GM18526 (cell line): ENCODE measurements around the gene RAB11FIP3.
A peak's percentile ranks its signal among the peaks of the same experiment; 100 is the strongest.

Experiments
- POLR2A ChIP-seq: IDR thresholded peaks from 3 replicates; pipeline ENCODE4 v1.6.1; 2011; ENCODE audit not compliant: insufficient read length; ENCODE audit errors: extremely low read depth

Gene RAB11FIP3

DNA sequence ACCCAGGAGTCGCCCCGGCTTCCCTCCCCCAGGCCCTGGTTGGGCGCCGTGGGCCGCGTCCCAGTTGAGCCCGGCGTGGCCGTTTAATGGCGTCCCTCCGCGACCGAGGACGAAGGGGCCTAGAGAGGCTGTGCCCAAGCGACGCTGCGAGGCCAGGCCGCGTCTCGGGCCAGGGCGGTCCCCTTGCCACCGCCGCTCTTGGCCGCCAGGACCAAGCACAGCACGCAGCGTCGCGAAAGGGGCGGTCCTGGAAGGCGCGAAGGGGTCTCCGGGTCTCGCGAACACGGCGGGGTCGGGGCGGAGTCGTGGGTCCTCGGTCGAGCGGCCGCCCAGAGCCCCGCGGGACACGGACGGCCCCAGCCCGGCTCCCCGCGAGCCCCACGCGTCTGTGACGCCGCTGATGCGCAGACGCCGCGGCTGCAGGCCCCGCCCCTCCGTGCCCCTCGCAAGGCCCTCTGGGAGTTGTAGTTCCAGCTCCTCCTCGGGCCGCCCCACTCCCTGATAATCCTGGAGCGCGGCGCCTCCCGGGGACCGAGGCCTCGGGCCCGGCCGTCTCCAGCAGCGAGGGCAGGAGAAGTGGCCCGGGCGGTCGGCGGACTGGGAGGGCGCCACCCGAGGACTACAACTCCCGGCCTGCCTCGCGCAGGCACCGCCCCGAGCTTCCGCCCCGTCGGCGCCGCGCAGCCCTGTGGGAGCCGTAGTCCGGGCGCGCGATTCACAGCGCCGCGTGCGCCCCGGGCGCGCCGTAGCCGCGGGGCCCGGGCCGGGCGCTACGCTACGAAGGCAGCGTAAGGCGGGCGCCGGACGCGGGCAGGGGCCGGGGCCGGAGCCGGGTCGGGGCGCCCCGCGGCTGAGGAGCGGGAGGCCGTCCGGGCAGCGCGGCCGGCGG lies 101.8 kb downstream of the RAB11FIP3 start, which contains the start of gene CAPN15:
TSS of gene CAPN15 (plus strand) at position 698 of the 889 bp plus-strand sequence. CDS start 19,127 bp downstream, outside the sequence.
- TF ChIP-seq POLR2A = peak; percentile 66

DNA sequence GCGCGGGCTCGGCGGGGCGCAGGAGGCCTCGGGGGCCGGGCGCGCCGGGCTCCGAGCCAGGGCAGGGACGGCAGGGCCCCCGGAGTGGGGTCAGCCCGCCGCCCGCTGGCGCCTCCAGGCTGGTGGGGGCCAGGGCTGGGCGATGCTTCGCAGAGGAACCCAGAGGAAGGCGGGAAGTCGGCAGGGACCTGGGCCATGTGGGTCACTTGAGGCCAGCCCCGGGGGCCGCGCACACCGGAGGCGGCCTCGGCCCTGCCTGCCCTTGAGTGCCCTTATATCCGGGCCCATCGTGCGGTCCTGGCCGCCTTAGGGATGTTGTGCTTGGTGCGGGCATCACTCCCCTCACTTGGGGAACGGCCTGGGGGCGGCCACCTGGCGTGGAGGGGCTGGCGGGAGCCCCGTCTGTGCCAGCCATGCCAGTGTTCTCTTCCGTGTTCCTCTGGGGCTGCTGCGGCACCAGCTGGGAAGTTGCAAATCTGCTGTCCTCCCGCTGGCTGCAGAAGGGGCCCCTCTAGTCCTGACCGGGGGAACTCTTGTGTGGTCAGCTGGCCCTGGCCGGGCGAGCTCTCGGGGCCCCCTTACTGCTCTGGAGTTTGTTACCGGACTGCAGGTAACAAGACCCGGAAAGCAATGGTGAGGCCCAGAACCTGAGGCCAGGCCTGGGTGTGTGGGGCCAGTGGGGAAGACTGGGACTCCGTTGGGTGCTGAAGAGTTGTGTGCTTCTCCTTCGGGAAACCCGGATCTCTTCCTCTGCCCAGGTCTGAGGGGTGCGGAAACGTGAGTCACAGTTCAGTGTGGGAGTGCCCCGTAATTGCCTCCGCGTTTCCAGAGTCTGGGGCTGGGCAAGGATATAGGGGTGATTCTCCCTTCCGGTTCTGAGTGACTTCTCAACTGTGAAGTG lies 102.9 kb downstream of the RAB11FIP3 start:
- TF ChIP-seq POLR2A = peak; percentile 5

DNA sequence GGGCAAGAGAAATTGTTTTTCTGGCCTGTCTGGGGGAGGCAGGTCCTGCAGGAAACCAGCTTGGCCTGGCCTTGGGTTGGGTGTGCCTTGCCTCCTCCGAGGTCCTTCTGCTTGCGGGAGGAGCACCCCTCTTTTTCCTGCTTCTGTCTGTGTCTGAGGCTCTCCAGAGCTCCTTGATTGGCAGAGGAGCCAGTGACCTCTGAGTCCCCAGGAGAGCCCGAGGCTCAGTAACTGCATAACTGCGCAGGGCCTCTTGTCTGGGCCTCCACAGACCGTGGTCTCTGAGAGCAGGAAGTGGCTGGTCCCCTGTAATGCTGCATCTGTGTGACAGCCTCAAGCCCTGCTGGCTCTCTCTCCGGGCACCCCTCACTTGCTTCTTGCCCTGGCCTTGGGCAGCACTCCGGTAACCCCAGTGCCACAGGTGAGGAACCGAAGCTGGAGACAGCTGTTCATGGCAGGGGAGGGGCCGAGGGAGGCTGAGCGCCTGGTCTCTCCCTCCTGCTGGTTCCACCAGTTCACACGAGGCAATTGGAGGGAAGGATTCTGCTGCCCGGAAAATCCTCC lies 103.6 kb downstream of the RAB11FIP3 start:
- no peak for TF ChIP-seq POLR2A

DNA sequence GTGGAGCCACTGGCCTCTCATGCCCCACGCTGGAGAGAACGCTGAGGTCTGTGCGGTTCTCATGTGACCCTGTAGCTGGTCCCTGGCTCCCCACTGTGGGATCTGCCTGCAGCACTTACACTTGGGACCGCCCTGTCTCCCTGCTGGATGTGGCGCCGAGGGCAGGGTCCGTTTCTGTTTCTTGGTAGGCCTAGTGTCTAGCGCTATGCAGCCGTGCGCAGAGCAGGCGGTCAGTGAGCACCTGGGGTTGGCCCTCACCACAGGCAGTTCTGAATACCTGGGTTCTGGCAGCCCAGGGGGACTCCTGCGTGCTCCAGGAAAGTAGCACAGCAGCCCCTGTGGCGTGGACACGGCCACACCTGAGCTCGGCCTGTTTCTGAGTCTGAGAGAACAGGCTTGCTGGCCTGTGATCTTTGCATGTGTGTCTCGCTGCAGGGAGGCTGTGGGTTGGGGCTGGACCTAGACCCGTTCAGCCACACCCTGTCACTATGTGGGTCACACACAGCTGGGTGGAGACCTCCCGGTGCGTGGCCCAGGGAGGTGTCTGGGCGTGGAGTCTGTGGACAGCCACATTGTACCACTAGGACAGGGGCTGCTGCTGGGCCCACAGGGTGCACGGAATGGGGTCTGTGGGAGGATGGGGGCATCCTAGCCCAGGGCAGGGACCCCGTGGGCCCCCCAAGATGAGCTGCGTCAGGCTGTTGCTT lies 104.8 kb downstream of the RAB11FIP3 start:
- no peak for TF ChIP-seq POLR2A

DNA sequence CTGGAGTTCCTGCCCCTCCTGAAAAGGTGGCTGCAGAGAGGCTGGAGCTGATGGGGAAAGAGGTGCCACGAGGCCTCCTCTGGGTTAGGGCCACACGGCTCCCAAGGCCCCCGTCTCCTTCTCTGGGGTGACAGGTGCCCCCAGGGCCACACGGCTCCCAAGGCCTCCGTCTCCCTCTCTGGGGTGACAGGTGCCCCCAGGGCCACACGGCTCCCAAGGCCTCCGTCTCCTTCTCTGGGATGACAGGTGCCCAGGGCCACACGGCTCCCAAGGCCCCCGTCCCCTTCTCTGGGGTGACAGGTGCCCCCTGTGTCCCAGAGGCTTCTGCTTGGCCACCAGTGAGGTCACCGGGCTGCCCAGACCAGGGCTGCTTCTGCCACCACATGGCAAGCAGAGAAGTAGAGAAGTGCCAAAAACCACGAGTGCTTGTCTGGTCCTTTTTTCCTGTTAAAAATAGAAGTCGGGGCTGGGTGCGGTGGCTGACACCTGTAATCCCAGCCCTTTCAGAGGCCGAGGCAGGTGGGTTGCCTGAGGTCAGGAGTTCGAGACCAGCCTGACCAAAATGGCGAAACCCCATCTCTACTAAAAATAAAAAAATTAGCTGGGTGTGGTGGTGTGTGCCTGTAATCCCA lies 106.2 kb downstream of the RAB11FIP3 start:
- no peak for TF ChIP-seq POLR2A

DNA sequence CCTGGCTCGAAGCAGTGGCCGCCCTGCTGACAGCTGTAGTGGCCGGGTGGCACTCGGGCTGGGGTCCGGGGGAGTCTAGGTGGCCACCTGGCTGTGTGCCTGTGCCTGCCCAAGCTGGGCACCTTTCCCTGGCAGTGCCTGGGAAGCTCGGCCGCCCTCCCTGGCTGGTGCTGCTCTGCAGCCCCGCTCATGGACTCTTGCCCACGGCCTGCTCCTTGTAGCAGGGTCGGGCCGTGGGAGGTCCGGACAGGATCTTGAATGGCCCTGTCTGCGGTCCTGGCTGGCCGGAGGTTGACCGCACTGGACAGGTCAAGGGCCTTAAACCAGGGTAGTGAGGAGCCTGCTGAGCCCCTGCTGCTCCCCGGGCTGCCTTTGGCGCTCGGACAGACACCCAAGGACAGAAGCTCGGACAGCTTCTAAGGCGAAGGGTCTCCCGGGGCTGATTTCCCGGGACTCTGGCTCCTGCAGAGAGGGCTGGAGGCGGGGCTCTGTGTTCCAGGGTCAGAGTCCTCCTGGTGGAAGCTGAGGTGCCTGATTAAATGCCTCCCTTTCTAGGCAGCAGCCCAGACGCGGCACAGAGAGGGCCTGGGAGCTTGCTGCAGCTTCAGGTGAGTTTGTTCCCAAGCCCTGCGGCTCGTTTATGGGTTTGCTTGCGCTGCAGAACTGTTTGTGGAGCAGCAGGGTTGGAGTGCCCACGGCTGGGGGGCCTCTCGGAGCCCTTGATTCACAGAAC lies 108.1 kb downstream of the RAB11FIP3 start:
- TF ChIP-seq POLR2A = no peak

DNA sequence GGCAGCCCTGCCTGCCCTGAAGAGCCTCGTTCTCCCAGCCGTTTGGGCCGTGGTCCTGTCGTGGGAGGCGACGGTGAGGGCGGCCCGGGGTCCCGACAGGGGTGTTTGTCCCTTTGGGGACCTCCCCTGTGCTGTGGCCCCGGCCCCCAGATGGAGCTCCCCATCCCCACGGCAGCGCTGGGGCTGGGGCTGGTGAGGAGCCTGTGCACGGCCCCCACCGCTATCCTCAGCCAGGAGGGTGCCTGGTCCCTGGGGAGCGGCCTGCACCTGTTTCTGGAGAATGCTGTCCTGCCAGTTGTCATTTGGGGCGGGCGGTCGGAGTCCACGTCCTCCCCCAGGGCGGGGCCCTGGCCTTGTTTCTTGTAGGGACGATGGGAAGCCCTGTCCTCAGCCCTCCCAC lies 108.7 kb downstream of the RAB11FIP3 start:
- TF ChIP-seq POLR2A = no peak

DNA sequence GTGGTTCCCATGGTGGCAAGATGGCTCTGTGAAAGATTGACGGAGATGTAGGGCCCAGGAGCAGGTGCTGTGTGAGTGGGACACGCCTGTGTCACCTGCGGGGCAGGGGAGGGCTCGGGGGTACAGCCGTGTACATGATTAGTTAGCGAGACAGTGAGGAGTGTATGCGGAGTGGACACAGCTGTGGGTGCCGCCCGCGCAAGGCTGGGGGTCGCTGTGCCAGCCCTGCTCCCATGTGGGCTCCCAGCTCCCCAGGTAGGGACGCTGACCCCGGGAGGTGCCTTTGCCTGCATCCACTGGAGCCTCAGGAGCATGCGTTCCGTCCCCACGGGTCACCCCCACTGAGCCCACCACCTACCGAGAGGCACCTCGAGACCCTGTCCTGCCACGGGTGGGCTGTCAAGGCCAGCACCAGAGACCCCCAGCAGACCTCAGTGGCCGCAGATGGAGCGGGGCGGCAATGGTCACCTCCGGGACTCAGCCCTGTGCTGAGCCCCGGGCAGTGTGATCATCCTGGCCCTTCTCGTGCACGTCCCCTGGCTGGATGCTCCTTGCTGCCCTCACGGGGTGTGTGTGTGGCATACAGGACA lies 109.5 kb downstream of the RAB11FIP3 start:
- no peak for TF ChIP-seq POLR2A

DNA sequence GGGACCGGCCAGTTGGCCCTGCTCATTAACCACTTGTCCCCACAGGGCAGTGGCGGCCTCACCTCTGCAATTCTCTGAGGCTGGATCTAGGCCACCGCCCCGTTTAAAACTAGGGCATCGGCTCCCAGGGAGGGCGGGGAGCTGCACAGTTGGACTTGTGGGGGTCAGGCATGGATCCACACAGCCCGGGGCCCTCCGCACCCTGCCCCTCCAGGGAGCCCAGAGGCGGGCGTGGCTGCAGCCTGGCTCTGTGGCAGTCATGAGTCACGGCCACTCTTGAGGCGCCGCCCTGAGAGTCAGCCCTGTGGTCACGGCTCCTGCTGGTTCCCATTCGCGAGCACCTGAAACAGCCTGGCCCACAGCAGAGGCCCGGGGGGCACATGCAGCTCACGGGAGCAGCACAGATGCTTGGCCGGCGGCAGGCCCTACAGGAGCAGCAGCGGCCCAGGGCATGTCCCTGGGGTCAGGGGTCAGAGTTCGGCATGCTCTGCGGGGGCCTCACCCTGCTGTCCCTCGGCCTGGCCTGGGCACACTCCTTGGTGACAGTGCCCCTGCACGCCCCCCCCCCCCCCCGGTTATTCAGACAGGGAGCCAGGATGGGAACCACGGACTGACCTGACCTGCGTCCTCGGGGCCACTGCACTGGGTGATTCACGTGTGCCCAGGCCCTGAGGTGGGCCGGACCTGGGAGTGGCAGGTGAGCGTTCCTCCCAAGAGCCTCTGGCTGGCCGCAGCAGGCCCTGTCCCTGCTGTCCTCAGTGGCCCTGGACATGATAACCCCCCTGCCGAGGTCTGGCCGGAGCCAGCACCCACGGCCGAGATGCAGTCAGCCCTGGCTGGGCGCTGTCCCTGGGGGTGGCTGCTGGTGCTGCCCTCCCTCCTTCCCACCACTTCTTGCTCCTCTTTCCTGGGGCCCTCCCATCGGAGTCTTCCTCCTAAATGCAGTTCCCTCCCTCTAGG lies 110.3 kb downstream of the RAB11FIP3 start:
- TF ChIP-seq POLR2A = no peak

DNA sequence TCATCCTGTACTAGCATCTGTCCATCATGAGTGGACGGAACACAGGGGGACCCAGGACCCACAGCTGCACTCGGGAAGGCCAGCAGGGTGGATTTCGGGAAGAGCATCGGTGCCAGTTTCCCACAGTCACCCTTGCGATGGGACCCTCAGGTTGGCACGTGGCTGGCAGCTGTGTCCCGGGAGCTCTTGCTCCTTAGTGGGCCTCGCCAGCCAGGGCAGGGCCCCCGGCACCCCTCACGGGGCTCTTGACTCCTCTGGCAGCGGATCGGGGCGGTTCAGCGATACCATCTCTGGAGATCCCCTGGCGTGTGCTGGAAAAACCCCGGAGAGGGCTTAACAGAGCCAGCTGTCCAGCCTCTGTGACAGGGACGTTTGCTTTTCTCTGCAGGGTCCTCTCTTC lies 111.3 kb downstream of the RAB11FIP3 start:
- TF ChIP-seq POLR2A = no peak

DNA sequence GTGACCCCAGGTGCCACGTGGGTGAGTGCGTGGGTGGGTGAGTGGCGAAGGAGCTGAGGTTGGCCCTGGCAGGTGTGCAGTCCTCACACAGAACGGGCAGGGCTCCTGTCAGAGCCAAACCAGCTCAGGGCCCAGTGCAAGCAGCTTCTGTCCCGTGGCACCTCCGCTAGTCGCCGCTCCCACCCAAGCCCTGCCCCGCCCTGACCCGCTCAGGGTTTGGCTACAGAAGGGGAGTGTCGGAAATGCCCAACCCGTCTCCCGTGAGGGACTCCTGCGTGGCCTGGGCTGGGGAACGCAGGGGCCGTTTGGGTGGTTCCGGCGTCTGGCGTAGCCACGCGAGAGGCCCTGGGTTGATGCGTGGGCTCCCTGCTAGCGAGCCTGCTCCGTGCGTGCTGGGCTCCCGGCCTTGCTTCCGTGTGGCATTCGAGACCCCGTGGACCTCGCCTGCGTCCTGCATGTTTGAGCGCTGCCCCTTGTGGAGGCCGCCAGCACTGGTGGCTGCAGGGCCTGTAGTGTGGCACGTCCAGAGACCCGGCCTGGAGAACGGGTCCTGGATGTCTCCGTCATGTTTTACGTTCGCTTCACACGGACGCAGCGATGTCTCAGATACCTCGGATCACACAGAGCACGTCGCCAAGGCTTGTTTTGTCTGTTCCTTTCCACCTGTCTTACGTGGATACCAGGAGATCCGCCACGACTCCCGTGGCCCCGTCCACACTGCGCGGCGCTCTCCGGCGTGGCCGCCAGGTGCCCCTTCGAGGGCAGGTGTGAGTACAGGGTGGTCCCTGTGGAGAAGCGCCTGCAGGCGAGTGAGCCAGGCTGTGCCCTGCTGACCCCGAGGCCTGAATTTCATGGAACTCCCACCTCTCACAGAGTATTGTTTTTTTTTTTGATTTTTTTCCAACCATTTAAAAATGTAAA lies 112.2 kb downstream of the RAB11FIP3 start:
- TF ChIP-seq POLR2A = no peak
